ENCODE data around the gene TMEM191B.
"Not testable (repeated sequence)": the region's sequence is repeated elsewhere in the genome, so short reads cannot be mapped to it uniquely, and the experiment has no call there.

Gene TMEM191B

GRCh38 chr22:18558939-18559338, 31.3 kb downstream of the TMEM191B start:
- not testable (repeated sequence) for DNase-seq

GRCh38 chr22:18560099-18560974, 32.7 kb downstream of the TMEM191B start:
- not testable (repeated sequence) for DNase-seq

- not testable (repeated sequence) for DNase-seq
These were observed 43.1 kb downstream of the TMEM191B start for GRCh38 chr22:18570509-18571246.

- DNase-seq: not testable (repeated sequence)
These were observed 46.0 kb downstream of the TMEM191B start for GRCh38 chr22:18573483-18574164.

- DNase-seq: not testable (repeated sequence)
These were observed 47.0 kb downstream of the TMEM191B start for GRCh38 chr22:18574555-18574954.

- not testable (repeated sequence) for DNase-seq
These were observed 48.1 kb downstream of the TMEM191B start for GRCh38 chr22:18575686-18576085.

GRCh38 chr22:18577090-18577818, 49.7 kb downstream of the TMEM191B start:
- not testable (repeated sequence) for DNase-seq

GRCh38 chr22:18577847-18578246, 50.2 kb downstream of the TMEM191B start:
- peak; percentile 26 for DNase-seq

Measured in stimulated activated CD4-positive, alpha-beta T cell treated with anti-CD3 and anti-CD28 coated beads, Interleukin-15, amount 100 ng/mL, for 24 hours (primary cell).